Activated T-helper 1 cell treated with Interleukin-2 at 50 U/mL for 16 hours (primary cell): ENCODE measurements around the gene DDX24.
A peak's percentile ranks its signal among the peaks of the same experiment; 100 is the strongest.

Experiments used
- DNase-seq: peaks from one replicate; pipeline ENCODE4 v3.0.0-alpha.2; 2020; ENCODE audit warnings: low read depth

DDX24 gene

DNA sequence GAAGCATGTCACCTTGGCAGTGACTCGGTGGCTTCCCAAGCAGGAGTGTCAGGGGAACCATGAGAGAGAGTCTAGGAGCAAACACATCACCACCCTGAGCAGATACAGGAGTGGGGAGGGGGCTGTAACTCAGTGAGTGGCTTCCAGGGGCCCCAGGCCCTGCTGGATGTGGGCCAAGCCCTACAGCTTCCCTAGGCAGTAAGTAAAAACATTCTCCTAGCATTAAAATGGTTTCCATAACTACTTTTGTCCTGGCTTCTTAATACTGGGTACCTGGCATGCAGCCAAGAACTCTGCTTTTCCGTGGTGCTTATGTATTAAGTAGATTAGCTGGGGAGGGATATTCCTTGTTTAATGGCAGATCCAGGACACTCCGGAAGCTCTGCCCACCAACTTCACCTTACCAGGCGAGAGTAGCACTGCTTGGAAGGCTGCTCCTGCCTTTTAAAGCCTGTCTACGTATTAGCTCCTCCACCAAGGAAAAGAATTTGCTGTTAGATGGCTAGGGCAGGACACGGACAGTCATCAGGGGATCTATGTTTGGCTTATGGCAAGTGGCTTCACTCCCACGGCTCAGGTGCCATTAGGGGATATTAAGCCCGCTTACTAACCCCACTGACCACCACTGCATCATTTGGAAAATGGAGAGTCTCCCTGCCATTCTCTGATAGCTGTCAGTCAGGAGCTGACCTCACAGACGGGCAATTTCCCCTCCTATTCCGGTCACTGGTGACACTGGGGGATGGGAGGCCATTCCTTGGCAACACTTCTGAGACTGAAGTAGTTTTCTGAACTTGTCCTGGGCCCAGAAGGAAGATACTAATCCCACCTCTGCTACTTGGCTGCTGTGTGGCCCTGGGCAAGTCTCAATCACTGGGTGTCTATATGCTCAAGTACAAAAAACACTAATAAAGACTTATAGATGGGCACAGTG lies 32.0 kb downstream of the DDX24 start:
- no peak for DNase-seq

DNA sequence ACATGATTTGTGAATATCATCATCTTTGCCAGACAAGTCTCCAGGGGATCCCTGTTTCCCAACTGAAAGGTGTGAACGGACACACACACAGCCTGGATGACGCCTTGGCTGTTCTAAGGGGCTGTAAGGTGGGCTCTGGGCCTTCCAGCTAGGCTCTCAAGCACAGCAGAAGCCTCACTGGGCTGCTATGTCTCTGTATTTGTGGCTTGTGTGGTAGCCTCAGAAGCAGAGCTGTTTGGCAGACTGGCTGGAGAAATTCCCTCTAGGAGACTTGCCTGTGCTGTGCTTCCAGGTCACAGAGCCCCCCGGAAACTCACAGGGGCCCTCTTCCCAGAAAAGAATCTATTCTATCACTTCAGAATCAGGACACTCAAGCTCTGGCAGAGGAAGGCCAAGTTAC lies 33.4 kb downstream of the DDX24 start:
- no peak for DNase-seq

DNA sequence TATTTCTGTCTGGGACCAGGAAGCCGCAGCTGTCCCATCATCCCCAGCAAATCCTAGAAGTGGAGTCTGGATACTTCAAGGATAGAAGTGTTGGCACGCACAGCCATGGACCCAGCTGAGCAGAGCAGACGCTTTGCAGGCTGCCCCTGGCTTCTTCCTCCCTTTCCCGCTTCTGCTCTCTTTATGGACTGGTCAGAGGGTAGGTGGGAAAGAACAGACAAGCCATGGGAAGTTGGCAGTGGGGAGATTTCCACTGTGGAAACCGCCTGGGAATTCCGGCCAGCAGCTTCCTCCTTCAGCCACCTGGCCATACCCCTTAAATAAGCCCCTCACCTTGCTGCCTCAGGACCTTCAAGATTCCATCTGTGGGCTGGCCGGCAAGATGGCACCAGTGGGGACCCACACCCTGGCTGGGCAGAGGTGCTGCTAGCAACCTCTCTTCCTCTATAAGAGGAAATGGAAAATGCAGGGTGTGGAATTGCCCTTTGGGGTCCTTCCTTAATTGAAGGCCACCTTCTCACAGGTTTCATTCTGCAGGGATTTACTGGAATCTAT lies 34.2 kb downstream of the DDX24 start:
- DNase-seq, result no peak

DNA sequence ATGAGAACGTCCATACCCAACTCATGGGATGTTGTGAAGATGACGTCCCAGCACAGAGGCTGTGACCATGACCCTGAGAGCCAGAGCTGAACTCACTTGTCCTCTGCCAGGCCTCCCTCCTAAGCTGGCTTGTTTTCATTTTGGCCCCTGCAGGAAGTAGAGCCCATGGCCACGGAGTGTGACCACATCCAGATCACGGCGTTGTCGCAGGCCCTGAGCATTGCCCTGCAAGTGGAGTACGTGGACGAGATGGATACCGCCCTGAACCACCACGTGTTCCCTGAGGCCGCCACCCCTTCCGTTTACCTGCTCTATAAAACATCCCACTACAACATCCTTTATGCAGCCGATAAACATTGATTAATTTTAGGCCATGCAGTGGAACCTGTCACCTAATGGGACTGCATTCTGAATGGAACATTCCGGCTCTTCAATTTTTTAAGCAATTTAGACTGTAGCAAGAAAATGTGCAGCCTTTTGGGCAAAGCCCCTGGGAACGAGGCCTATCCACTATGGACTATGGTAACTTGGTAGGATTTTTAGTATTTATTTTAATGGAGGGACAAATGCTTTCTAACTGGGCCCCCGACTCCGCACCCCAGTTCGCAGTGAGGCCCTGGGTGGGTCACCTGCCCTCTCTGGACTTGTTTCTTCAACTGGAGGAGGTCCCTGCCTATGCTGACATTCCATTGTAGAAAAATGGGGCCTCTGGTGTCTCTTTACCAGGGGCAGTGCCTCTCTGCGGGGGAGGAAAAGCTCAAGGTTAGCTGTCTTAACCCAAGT lies 35.2 kb downstream of the DDX24 start:
- DNase-seq, result no peak

DNA sequence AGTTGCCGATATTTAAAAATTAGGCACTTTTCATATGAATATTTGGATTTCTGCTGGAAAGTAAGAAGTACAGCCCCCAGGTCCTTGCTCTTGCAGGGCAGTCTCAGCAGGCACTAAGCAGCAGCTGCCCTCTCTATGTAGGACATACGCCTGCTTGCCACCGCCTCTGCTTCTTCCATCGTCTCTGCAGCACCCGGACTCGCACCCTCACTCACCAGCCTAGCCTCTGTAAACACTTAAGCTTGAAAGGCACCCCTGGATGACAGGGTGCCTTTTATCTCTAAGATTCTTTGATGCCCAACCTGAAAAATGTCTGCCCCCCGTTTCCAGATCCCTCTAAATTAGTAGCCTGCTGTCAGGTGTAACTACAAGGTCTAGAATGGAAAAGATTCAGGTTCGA lies 35.9 kb downstream of the DDX24 start:
- no peak for DNase-seq

DNA sequence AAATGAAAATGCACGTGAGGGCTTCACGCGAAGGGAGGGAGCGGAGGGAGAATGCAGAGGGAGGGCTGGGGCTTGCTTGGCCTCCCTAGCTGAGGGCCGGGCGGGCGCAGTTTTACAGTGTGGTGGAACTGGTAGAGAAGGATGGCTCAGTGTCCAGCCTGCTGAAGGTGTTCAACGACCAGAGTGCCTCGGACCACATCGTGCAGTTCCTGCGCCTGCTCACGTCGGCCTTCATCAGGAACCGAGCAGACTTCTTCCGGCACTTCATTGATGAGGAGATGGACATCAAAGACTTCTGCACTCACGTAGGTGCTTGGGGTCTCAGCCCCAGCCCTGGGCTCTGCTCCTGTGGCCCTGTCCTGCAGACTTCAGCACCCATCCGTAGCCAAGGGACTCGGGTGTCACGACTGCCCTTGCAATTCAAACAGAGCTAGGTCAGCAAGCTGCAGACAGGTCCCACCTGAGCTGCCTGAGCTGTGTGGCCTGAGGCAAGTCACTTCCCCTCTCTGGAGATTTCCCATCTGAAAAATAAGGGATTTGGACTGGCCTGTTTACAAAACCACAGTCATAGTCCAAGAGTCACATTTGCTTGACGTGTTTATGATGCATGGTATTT lies 36.4 kb downstream of the DDX24 start:
- DNase-seq, result no peak

DNA sequence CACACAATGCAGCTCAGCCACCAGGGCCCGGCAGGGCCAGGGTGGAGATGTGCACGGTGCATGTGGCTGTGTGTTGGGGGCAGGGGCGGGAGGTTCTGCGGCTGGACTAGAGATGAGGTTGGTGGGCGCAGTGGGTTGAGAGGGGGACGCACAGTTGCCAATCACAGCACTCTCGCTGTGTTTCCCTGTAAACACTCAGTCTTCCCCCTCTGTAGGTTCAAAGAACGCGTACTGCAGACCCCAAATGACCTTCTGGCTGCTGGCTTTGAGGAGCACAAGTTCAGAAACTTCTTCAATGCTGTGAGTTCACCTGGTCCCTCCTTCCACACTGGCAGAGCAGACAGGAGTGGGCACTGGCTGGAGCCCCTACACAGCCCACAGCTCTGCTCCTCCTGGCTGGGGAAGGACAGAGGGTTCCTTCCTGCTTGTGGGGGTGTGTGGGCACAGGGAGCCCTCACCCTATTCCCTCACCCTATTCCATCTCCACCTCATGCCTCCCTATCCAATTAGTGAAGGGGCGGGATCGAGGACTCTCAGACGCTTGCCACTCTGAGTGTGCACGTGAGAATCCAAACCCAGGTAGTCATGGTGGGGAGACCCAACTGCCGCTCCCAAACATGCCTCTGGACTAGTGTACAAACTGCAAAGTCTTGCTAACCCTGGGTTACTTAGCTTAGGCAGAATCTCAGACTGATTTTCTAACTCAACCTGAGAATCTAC lies 37.1 kb downstream of the DDX24 start:
- DNase-seq, result no peak

DNA sequence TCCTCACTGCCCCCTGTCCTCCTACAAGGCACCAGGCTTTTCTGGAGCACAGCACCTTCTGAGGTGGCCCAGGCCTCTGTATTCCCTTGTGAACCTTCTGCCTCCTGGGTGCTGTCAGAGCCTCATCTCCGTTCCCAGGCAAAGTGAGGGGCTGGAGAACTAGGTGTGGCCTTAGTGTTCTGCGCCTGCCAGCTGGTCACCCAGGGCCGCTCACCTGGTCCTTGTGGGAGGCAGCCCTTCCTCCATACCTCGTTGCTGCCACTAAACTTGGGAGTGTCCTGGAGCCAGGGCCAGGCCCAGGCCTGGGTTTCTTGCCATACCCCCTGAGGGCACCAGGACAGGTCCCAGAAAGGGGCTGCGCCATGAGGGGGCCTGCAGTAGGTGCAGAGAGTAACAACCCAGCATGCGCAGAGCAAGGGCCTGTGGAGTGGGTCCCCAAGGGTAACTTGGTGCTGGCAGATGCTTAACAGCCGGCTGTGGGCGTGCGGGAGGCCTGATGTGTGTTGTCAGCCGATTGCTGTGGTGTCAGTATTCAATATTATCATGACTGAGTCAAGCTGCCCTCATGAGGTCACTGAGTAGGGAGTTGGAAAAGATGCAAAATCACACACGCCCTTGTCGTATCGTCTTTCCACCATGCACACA lies 37.8 kb downstream of the DDX24 start:
- DNase-seq, result no peak

DNA sequence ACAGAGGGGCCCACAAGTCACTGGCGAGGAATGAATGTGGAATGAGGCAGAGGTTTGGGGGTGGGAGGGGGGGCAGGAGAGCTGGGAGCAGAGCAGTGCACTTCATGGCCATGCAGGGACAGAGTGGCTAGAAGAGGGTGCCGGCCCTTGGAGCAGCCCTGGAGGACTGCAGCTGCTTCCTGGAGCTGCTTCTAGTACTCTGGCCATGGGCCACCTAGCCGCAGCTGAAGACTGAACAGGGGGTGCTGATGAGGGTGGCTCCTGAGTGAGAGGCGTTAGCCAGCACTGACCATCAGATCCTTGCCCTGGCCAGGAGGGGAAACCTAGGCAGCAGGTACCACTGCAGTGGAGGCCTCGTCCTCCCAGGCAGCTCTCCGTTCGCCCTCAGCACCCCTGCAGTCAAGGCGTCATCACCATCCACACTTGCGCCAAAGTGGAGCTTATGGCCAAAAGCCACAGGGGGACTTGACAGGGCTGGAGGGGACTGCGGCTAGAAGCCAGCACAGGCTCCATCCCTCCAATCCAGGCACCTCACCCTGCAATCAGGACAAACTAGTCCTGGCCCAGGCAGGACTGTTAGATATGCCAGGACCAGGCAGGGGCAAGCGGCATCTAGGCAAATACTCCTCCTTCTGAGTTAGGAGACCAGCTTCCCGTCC lies 38.4 kb downstream of the DDX24 start:
- DNase-seq, result no peak

DNA sequence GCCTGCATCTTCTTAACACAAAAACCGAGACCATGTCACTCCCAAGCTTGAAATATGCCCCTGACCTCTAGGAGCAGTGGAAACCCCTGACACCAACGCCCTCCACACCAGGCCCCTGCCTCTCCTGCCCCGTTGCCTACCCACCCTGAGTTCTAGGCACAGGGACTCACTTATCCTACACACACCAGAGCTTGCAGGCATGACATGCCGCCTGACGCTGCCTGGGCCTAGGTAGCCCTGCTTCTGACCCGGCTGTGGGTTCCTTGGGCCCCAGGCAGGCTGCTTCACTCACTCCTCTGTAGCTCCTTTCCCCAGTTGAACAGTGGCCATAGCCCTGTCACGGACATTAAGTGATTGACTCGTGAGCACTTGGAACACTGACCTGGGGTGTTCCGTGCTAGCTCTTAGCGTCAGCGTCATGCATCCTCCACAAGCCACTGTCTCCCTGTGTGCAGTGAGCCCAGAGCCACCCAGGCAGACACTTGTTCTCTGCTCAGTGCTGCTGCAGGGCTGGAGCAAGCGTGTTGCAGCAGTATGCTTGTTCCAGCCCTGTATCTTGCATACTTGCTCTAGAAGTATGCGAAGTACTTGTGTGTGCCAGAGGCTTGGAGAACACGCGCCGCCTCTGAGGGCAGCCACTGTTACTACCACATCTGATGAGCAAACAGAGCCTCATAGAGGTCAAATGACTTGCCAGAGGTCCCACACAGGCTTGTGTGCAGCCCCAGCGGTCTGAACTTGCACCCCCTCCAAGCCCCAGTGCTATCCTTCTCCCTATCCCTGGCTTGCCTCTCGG lies 39.3 kb downstream of the DDX24 start:
- DNase-seq, result no peak

DNA sequence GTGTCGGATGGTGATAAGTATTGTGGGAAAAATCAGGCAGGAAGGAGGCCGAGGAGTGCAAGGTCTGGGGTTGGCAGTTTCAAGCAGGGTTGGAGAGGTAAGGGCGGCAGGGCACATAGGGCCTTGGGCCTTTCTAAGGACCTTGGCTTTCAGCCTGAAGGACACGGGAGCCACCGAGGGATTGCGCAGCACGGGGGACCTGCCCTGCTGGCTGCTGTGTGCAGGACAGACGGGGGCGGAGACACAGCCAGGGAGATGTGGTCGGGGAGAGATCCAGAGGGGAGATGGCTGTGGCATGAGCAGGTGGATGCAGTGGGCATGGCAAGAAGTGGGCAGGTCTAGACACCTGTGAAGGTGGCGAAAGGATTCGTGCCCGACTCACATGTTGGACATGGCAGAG lies 40.2 kb downstream of the DDX24 start:
- DNase-seq, result no peak

DNA sequence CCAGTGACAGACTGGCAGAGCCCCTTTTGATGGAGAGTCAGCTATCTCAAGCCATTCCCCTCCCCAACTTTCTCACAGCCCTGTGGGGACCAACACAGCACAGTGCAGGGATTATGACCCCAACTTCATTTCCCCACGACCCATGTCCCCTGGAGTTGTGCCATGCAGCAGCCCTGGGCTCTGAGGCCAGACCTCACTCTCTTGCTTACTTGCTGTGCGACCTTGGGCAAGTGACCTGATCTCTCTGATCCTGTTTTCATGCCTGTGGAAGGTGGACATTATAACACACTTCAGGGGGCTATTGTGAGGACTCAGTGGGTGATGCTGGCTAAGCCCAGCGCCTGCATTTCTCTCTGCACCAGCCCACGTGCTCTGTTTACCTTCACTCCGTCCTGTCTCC lies 40.8 kb downstream of the DDX24 start:
- no peak for DNase-seq

DNA sequence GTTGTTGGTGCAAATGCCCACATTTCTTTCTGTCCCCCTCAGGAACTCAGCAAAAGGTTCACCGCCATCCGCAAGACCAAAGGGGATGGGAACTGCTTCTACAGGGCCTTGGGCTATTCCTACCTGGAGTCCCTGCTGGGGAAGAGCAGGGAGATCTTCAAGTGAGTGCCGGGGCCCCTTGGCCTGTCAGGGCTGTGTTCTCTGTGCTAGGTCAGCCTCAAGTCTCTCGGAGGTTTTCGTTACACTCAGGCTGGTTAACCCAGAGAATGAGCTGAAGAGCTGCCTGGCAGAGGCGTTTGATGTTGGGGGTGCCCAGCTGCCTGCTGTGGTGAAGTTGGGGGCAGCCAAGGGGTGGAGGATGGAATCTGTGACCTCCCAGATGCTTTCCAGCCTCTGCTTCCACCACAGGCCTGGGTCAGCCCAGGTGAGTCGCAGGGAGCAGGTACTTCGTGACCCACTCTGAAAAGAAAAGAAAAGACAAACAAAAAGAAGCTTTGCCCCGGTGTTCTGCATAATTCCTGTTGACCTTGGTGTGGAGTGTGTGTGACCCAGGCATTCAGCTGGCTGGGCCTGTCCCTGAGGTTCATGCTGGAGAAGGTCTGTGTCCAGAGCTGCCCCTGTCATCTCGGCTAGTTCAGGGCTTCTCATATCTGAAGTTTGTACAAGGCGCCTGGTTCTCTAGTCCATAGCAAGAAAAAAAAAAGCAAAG lies 41.9 kb downstream of the DDX24 start:
- no peak for DNase-seq

DNA sequence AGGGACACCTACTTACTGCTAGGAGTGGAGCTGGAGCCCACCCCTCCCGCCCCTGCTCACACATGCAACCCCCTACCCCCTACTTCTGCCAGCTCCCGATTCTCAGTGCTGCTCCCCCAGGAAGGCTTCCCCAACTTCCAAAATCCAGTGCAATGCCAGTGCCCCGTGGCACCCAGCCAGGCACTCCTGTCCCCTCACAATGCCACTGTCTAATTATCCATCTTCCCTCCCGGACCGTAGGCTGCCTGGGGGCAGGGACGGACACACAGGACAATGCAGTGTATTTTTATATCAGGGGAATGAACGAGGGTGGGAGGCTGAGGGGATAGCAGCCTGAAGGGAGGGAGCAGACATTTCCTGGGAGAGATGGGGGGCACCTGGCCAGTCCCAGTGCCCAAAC lies 42.5 kb downstream of the DDX24 start:
- no peak for DNase-seq

DNA sequence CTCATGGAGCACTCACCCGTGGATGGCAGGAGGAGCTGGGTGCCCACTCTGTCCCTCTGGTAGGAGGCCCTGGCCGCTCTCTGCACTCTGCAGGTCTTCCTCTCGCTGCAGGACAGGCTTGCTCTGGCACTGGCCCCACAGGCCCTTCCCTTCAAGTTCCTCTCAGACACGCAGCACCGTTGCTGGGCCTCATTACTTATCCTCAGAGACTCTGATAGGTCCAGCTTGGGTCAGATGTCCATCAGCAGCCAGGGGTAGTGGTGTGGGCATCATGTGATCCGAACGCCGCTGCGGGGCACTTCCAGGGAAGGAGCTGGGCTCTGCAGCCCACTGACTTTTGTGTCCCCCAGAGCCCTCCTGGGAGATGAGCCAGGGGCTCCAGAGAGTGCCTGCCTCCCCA lies 43.0 kb downstream of the DDX24 start:
- no peak for DNase-seq

DNA sequence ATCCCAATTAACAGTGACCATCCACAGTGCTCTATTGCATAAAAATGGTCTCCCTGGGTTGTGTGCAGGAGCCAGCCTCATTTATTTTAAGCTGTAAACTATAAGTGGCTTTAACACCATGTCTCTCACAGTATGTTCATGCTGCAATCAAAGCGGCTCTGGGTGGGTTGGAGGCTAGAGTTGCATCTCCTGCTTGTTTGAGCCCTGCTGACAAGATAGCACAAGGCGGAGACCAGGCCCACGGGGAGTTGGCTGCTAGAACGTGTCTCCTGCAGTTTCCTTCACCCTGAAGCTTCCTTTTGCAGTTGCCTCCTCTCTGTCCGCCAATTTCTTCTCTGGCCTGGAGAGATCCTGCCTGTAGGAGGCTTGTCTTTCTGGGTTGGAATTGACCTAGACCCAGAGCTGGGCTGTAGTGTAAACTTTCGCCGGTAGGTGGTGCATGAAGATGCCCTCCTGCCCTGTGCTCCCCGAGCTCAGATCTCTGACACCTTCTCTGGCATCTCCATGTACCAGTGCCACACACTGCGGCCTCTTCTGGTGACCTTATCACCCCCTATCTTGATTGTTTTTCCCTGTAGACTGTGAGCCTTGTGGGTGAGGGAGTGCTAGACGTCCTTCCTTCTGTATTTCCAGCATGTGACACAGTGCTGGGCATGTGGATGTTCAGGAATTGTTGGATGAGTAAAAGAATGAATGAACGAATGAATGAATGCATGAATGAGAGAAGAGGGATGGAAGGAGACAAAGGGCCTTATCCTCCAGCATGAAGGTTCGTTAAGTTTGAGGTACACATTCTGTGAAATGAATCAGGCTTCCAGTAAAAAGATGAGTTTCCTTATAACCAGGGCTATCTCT lies 44.5 kb downstream of the DDX24 start:
- peak; percentile 54 for DNase-seq

DNA sequence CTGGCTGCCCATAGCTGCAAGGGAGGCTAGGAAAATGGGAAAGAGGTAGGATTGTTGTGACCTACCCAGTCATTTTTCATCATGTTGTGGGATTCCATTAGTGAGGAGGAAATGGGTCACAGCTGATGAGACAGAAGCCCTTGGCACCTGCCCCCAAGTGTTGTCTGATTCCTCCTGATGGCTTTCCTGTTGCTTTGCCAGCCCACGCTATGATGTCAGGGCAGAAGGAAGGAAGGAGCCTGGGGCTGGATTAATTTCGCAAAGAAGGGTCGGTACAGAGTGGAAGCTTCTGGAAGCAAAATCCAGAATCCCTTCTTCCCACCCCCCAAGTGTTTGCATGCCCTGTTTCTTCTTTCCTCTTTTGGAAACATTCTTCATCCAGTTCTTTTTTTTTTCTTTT lies 46.1 kb downstream of the DDX24 start:
- DNase-seq, result no peak

DNA sequence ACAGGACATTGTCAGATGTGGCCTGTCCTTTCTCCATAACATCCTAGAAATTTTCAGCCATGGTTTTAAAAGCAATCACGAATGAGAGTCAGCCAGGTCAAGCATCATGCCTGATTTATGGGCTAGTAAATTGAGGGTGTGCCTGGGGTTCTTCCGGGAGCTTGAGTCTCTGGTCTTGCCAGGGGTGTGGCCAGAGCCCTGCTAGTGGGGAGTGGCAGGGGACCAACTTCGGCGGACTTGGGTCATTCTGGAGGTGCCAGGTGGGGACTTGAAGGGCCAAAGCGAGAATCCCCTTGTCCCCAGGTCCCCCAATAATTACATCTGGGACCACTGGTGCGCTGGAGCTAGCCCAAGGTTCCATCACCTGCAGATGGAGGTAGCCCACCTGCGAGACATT lies 49.1 kb downstream of the DDX24 start:
- DNase-seq, result no peak
